BJ (cell line): ENCODE measurements around the gene MEIKIN. TPM values are rescaled to one million over a fixed set of nuclear protein-coding genes. Genes with fewer than 3 reads are reported as not detected.

Experiments
- CTCF ChIA-PET: fragments of 350-600 bp; formaldehyde crosslinking; extraction: SDS; loops from one replicate; lab custom pipeline; 2021; ENCODE audit warnings: antibody characterized with exemption, inconsistent platforms; lab: Yijun Ruan, JAX
- POLR2A ChIA-PET: fragments of 300-600 bp; sonication (Branson Sonifier 250); formaldehyde crosslinking; extraction: SDS; loops from one replicate; lab custom pipeline; 2021; ENCODE audit warnings: antibody characterized with exemption; lab: Charles Lee
- DNase-seq: peaks from one replicate; pipeline ENCODE4 v3.0.0-alpha.2; 2011; ENCODE audit warnings: low read depth
- H3K27me3 ChIP-seq: 2 replicates; pipeline ENCODE4 v1.6.0; 2011; ENCODE audit warnings: low read length; ENCODE audit not compliant: control insufficient read depth, insufficient read depth
- H3K36me3 ChIP-seq: 2 replicates; pipeline ENCODE4 v1.5.1; 2011; ENCODE audit warnings: low read length; ENCODE audit not compliant: control insufficient read depth, insufficient read depth
- H3K4me3 ChIP-seq: 2 replicates; pipeline ENCODE4 v1.5.1; 2011; ENCODE audit warnings: low read depth, mild to moderate bottlenecking, control low read depth, low read length
- CTCF ChIP-seq: IDR thresholded peaks from 2 replicates; pipeline ENCODE4 v1.5.1; 2011; ENCODE audit warnings: low read depth, mild to moderate bottlenecking, control low read depth, inconsistent platforms, low read length, moderate library complexity; ENCODE audit not compliant: insufficient read depth
- polyA plus RNA-seq: library from polyadenylated mRNA; depleted of rRNA; stranded (reverse); fragments of >200 nt; gene quantifications from 2 replicates; pipeline ENCODE4 v1.2.3, GENCODE V29; 2011

Gene MEIKIN
- polyA plus RNA-seq, 1 experiment = not detected

GRCh38 chr5:131942016-131942415, 3.4 kb downstream of the MEIKIN start:
- ChIA-PET POLR2A (no interaction called here), CTCF (no interaction called here)
- Histone ChIP-seq H3K36me3 (no peaks in the 10 kb centered on the region), H3K27me3 (no peaks in the 10 kb centered on the region), H3K4me3 (no peak overlapping the region)
- TF ChIP-seq CTCF = no peak
- DNase-seq = no peak

- POLR2A ChIA-PET = no interaction called here
- no peak for DNase-seq
- CTCF ChIA-PET = no interaction called here
These were observed 5.6 kb downstream of the MEIKIN start for GRCh38 chr5:131939690-131940345.

GRCh38 chr5:131932235-131932634, 13.2 kb downstream of the MEIKIN start:
- ChIA-PET POLR2A (no interaction called here), CTCF (no interaction called here)
- Histone ChIP-seq H3K4me3 (no peak overlapping the region), H3K27me3 (no peaks in the 10 kb centered on the region), H3K36me3 (no peaks in the 10 kb centered on the region)
- TF ChIP-seq CTCF = no peak
- no peak for DNase-seq

More at GRCh38 chr5:131939690-131940345, 5.6 kb downstream of the MEIKIN start:
- Histone ChIP-seq H3K27me3 (no peaks in the 10 kb centered on the region), H3K36me3 (no peaks in the 10 kb centered on the region), H3K4me3 (no peak overlapping the region)
- TF ChIP-seq CTCF = no peak

GRCh38 chr5:131928957-131929356, 16.5 kb downstream of the MEIKIN start:
- Histone ChIP-seq H3K4me3 (no peak overlapping the region), H3K36me3 (no peaks in the 10 kb centered on the region), H3K27me3 (no peaks in the 10 kb centered on the region)
- ChIA-PET POLR2A (no interaction called here), CTCF (no interaction called here)
- DNase-seq = no peak
- TF ChIP-seq CTCF = no peak

- ChIA-PET POLR2A (no interaction called here), CTCF (no interaction called here)
- H3K36me3 ChIP-seq = no peaks in the 10 kb centered on the region
- H3K4me3 ChIP-seq = no peak overlapping the region
- DNase-seq = no peak
- no peaks in the 10 kb centered on the region for H3K27me3 ChIP-seq
- TF ChIP-seq CTCF = no peak
These were observed 19.3 kb downstream of the MEIKIN start for GRCh38 chr5:131926168-131926567.
